ENCODE data around the gene IMMP1L.

DNA sequence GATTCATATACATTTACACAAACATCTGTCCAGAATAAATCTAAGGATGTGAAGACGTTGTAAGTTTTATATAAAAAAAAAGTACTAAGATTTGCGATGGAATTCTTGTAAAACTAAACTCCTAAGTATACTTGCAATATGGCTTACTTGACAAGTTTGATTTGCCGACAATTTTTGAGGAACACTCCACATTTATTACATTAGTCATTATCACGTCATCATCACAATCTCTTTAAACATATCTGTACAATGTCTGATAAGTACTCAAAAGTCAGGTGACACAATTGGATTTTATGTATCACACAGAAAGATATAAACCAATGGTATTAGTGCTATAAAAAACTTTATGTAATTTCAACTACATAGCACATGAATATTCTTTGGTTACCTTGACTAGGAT lies 30.4 kb downstream of the IMMP1L start:
- TF ChIP-seq, protein P1, sequence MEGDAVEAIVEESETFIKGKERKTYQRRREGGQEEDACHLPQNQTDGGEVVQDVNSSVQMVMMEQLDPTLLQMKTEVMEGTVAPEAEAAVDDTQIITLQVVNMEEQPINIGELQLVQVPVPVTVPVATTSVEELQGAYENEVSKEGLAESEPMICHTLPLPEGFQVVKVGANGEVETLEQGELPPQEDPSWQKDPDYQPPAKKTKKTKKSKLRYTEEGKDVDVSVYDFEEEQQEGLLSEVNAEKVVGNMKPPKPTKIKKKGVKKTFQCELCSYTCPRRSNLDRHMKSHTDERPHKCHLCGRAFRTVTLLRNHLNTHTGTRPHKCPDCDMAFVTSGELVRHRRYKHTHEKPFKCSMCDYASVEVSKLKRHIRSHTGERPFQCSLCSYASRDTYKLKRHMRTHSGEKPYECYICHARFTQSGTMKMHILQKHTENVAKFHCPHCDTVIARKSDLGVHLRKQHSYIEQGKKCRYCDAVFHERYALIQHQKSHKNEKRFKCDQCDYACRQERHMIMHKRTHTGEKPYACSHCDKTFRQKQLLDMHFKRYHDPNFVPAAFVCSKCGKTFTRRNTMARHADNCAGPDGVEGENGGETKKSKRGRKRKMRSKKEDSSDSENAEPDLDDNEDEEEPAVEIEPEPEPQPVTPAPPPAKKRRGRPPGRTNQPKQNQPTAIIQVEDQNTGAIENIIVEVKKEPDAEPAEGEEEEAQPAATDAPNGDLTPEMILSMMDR (IDR thresholded peaks at IDR 0.05): no peak
- TF ChIP-seq EZH2 (IDR thresholded peaks at IDR 0.05; ENCODE audit: borderline replicate concordance, insufficient read depth, low read depth, low read length, poor library complexity, severe bottlenecking): no peak

Data from B cell (primary cell).